SH-SY5Y (cell line): ENCODE results near the gene SCP2D1.

Source experiments
- GATA2 ChIP-seq: IDR thresholded peaks from 2 replicates; pipeline ENCODE4 v1.6.1; 2011; ENCODE audit warnings: mild to moderate bottlenecking, low read depth, low read length
- GATA3 ChIP-seq: IDR thresholded peaks from 2 replicates; pipeline ENCODE4 v1.6.1; 2011; ENCODE audit warnings: low read depth, mild to moderate bottlenecking, low read length, moderate library complexity

GRCh38 chr20:18832546-18833200 lies 19.1 kb downstream of the SCP2D1 start:
- TF ChIP-seq GATA2 (no peak), GATA3 (no peak)
